ENCODE results near the gene SLC38A5. TPM values are rescaled to one million over a fixed set of nuclear protein-coding genes. Genes with fewer than 3 reads are reported as not detected.

Gene SLC38A5
- total and polyA plus RNA-seq, 2 of the 13 experiments (the other 11 are each of a cell fraction or from before 2014, with no cell fraction given), result 46.1 to 73.4 TPM

- no peak for FAIRE-seq
- CTCF ChIA-PET (ENCODE audit: low intra/inter-chr PET ratio, low total read pairs), result no interaction called here
Measured at GRCh38 chrX:48456628-48457331, 13.3 kb downstream of the SLC38A5 start.

GRCh38 chrX:48451708-48452107 lies 18.4 kb downstream of the SLC38A5 start:
- Histone ChIP-seq H3K9me3 (ENCODE audit: low read length) (no peaks in the 10 kb centered on the region), H3K27me3 (ENCODE audit: control insufficient read depth in 1 of 2, insufficient read depth in 2 of 2, low read length in 2 of 2) (no peaks in the 10 kb centered on the region), H3K36me3 (replicated peaks in 1 of 2; ENCODE audit: control insufficient read depth in 1 of 2, insufficient read depth in 2 of 2, low read length in 2 of 2) (no peaks in the 10 kb centered on the region), H3K4me1 (ENCODE audit: insufficient read depth, low read length) (no peaks in the 10 kb centered on the region), H3K9ac (ENCODE audit: insufficient read depth, low read depth, low read length) (no peak overlapping the region), H3K4me3 (replicated peaks in 1 of 3; ENCODE audit: insufficient read depth in 1 of 3, low read depth in 2 of 3, low read length in 3 of 3) (no peak overlapping the region), H3K27ac (ENCODE audit: extremely low read length, insufficient read depth, low read length) (no peak overlapping the region), H2AFZ (ENCODE audit: low read length) (no peak overlapping the region), H3K79me2 (ENCODE audit: insufficient read depth, low read length) (no peaks in the 10 kb centered on the region), H4K20me1 (ENCODE audit: insufficient read depth, low read length) (no peaks in the 10 kb centered on the region), H3K4me2 (ENCODE audit: low read depth, low read length) (no peak overlapping the region)
- WGBS (ENCODE audit: low lambda C conversion rate), result 14% methylated on average over 4 of the region's 4 CpGs
- ChIA-PET POLR2A (interaction anchor here (1.2 kb wide), 1 partner anchor 19 kb away, joined by 3 read pairs; no protein-coding TSS in a partner anchor), CTCF (ENCODE audit: low intra/inter-chr PET ratio, low total read pairs) (no interaction called here)
- ATAC-seq (no peak), FAIRE-seq (no peak), DNase-seq (ENCODE audit: low spot score) (no peak)
- no peak for TF ChIP-seq IRF1 (CRISPR knock-in tag; IDR thresholded peaks at IDR 0.05; ENCODE audit: low read depth)
- no peak for TF ChIP-seq MIER2 (CRISPR knock-in tag; IDR thresholded peaks at IDR 0.05)
- no peak for TF ChIP-seq MLLT10 (CRISPR knock-in tag; IDR thresholded peaks at IDR 0.05)
- no peak for TF ChIP-seq ZNF790 (CRISPR knock-in tag; IDR thresholded peaks at IDR 0.05; ENCODE audit: borderline replicate concordance)
- TF ChIP-seq TBP (CRISPR knock-in tag; IDR thresholded peaks at IDR 0.05), result no peak
- no peak for TF ChIP-seq ZNF614 (CRISPR knock-in tag; IDR thresholded peaks at IDR 0.05; ENCODE audit: borderline replicate concordance)
- TF ChIP-seq STAT5B (CRISPR knock-in tag; IDR thresholded peaks at IDR 0.05), result no peak
- no peak for TF ChIP-seq ZNF713 (CRISPR knock-in tag; IDR thresholded peaks at IDR 0.05)
- TF ChIP-seq IRX3 (CRISPR knock-in tag; IDR thresholded peaks at IDR 0.05; ENCODE audit: borderline replicate concordance, low read depth), result no peak
- TF ChIP-seq GABPB1 (CRISPR knock-in tag; IDR thresholded peaks at IDR 0.05), result no peak
- TF ChIP-seq ZNF136 (CRISPR knock-in tag; IDR thresholded peaks at IDR 0.05; ENCODE audit: low read depth), result no peak
- no TSS peak for BruUV-seq (replicated peaks)
- intact Hi-C loops (cut with micrococcal nuclease; ENCODE audit: unreplicated experiment) (no loop called here), in situ Hi-C loops (cut with HindIII; ENCODE audit: extremely low pct_ligation_motif_present, low pct_unique_long_range_greater_than_20kb) (no loop called here)

More at GRCh38 chrX:48456628-48457331, 13.3 kb downstream of the SLC38A5 start:
- Histone ChIP-seq H3K4me2 (ENCODE audit: low read depth, low read length) (no peak overlapping the region), H3K36me3 (replicated peaks in 1 of 2; ENCODE audit: control insufficient read depth in 1 of 2, insufficient read depth in 2 of 2, low read length in 2 of 2) (peaks cover 0 to 5% of the 10 kb centered on the region in 2 experiments; a peak in 2 of 5 replicates), H3K4me3 (replicated peaks in 1 of 3; ENCODE audit: insufficient read depth in 1 of 3, low read depth in 2 of 3, low read length in 3 of 3) (no peak overlapping the region), H3K79me2 (ENCODE audit: insufficient read depth, low read length) (no peaks in the 10 kb centered on the region), H3K9ac (ENCODE audit: insufficient read depth, low read depth, low read length) (no peak overlapping the region), H4K20me1 (ENCODE audit: insufficient read depth, low read length) (no peaks in the 10 kb centered on the region), H3K27me3 (ENCODE audit: control insufficient read depth in 1 of 2, insufficient read depth in 2 of 2, low read length in 2 of 2) (no peaks in the 10 kb centered on the region), H3K27ac (ENCODE audit: extremely low read length, insufficient read depth, low read length) (no peak overlapping the region), H3K4me1 (ENCODE audit: insufficient read depth, low read length) (no peaks in the 10 kb centered on the region), H2AFZ (ENCODE audit: low read length) (no peak overlapping the region), H3K9me3 (ENCODE audit: low read length) (no peaks in the 10 kb centered on the region)
- 77% methylated on average over 6 of the region's 6 CpGs for WGBS (ENCODE audit: low lambda C conversion rate)
- no peak for TF ChIP-seq RORA (CRISPR knock-in tag; IDR thresholded peaks at IDR 0.05)
- TF ChIP-seq SMARCE1 (IDR thresholded peaks at IDR 0.05; ENCODE audit: borderline replicate concordance), result no peak
- no peak for TF ChIP-seq CHD4 (IDR thresholded peaks at IDR 0.05; ENCODE audit: borderline replicate concordance, low read length)
- TF ChIP-seq HES4 (CRISPR knock-in tag; IDR thresholded peaks at IDR 0.05; ENCODE audit: borderline replicate concordance), result no peak
- in situ Hi-C loops (cut with HindIII; ENCODE audit: extremely low pct_ligation_motif_present, low pct_unique_long_range_greater_than_20kb), result no loop called here
- intact Hi-C loops (cut with micrococcal nuclease; ENCODE audit: unreplicated experiment), result no loop called here
- BruUV-seq (replicated peaks), result no TSS peak
- POLR2A ChIA-PET, result interaction anchor here (1.6 kb wide), 1 partner anchor 13 kb away, joined by 8 read pairs; the partner anchor contains the start of gene SLC38A5
- ATAC-seq (no peak), DNase-seq (ENCODE audit: low spot score) (no peak)

Data from HepG2 (cell line).